Measurements from ENCODE around the gene FOXK2.

The FOXK2 gene

GRCh38 chr17:82518826-82519810, at the start of gene FOXK2:
Gene FOXK2, plus strand, starts transcription at chr17:82519732. Its CDS starts 157 bp downstream, at chr17:82519889.
- H3K4me3 ChIP-seq (ENCODE audit: low read depth, low read length): peak within 1 kb of the TSS; percentile 73
- peak; percentile 89 for DNase-seq (ENCODE audit: low read depth)

- no peak overlapping the region for H3K4me3 ChIP-seq (ENCODE audit: low read depth, low read length)
- no peak for DNase-seq (ENCODE audit: low read depth)
Measured at GRCh38 chr17:82470065-82470464, 49.5 kb upstream of the FOXK2 start.

- no peak for DNase-seq (ENCODE audit: low read depth)
- no peak overlapping the region for H3K4me3 ChIP-seq (ENCODE audit: low read depth, low read length)
Measured at GRCh38 chr17:82474223-82475010, 45.1 kb upstream of the FOXK2 start.

- H3K4me3 ChIP-seq (ENCODE audit: low read depth, low read length): no peak overlapping the region
- DNase-seq (ENCODE audit: low read depth): no peak
Measured at GRCh38 chr17:82475458-82475857, 44.1 kb upstream of the FOXK2 start.

GRCh38 chr17:82477934-82478333, 41.6 kb upstream of the FOXK2 start:
- no peak overlapping the region for H3K4me3 ChIP-seq (ENCODE audit: low read depth, low read length)
- no peak for DNase-seq (ENCODE audit: low read depth)

- no peak for DNase-seq (ENCODE audit: low read depth)
- no peak overlapping the region for H3K4me3 ChIP-seq (ENCODE audit: low read depth, low read length)
Measured at GRCh38 chr17:82479602-82480001, 39.9 kb upstream of the FOXK2 start.

GRCh38 chr17:82480318-82480717, 39.2 kb upstream of the FOXK2 start:
- DNase-seq (ENCODE audit: low read depth): no peak
- H3K4me3 ChIP-seq (ENCODE audit: low read depth, low read length): no peak overlapping the region

- no peak overlapping the region for H3K4me3 ChIP-seq (ENCODE audit: low read depth, low read length)
- DNase-seq (ENCODE audit: low read depth): no peak
Measured at GRCh38 chr17:82483204-82483660, 36.3 kb upstream of the FOXK2 start.

GRCh38 chr17:82483836-82484235, 35.7 kb upstream of the FOXK2 start:
- DNase-seq (ENCODE audit: low read depth): no peak
- H3K4me3 ChIP-seq (ENCODE audit: low read depth, low read length): no peak overlapping the region

- DNase-seq (ENCODE audit: low read depth): no peak
- no peak overlapping the region for H3K4me3 ChIP-seq (ENCODE audit: low read depth, low read length)
Measured at GRCh38 chr17:82486231-82487094, 33.1 kb upstream of the FOXK2 start.

- no peak for DNase-seq (ENCODE audit: low read depth)
- H3K4me3 ChIP-seq (ENCODE audit: low read depth, low read length): no peak overlapping the region
Measured at GRCh38 chr17:82487910-82488309, 31.6 kb upstream of the FOXK2 start.

- no peak for DNase-seq (ENCODE audit: low read depth)
- H3K4me3 ChIP-seq (ENCODE audit: low read depth, low read length): no peak overlapping the region
Measured at GRCh38 chr17:82489117-82489516, 30.4 kb upstream of the FOXK2 start.

- no peak overlapping the region for H3K4me3 ChIP-seq (ENCODE audit: low read depth, low read length)
- DNase-seq (ENCODE audit: low read depth): no peak
Measured at GRCh38 chr17:82489851-82490511, 29.6 kb upstream of the FOXK2 start.

- DNase-seq (ENCODE audit: low read depth): no peak
- no peak overlapping the region for H3K4me3 ChIP-seq (ENCODE audit: low read depth, low read length)
Measured at GRCh38 chr17:82490512-82491195, 28.9 kb upstream of the FOXK2 start.

GRCh38 chr17:82491196-82491530, 28.4 kb upstream of the FOXK2 start:
- DNase-seq (ENCODE audit: low read depth): no peak
- no peak overlapping the region for H3K4me3 ChIP-seq (ENCODE audit: low read depth, low read length)

GRCh38 chr17:82491533-82491932, 28.0 kb upstream of the FOXK2 start:
- H3K4me3 ChIP-seq (ENCODE audit: low read depth, low read length): no peak overlapping the region
- no peak for DNase-seq (ENCODE audit: low read depth)

- no peak overlapping the region for H3K4me3 ChIP-seq (ENCODE audit: low read depth, low read length)
- no peak for DNase-seq (ENCODE audit: low read depth)
Measured at GRCh38 chr17:82492643-82493225, 26.8 kb upstream of the FOXK2 start.

- no peak overlapping the region for H3K4me3 ChIP-seq (ENCODE audit: low read depth, low read length)
- DNase-seq (ENCODE audit: low read depth): no peak
Measured at GRCh38 chr17:82493226-82493781, 26.2 kb upstream of the FOXK2 start.
